ENCODE results near the gene ARHGAP30.
"Not testable (repeated sequence)": the region's sequence is repeated elsewhere in the genome, so short reads cannot be mapped to it uniquely, and the experiment has no call there.

The ARHGAP30 gene

GRCh38 chr1:161069731-161070270 is at the start of gene ARHGAP30:
ARHGAP30 (minus strand) TSS chr1:161069891; CDS start chr1:161069624, 267 bp downstream.
- DNase-seq = no peak

- DNase-seq = peak; percentile 66
These were observed 48.3 kb upstream of the ARHGAP30 start, which contains the start of the genes NIT1 and PFDN2 for GRCh38 chr1:161117759-161118581. NIT1 (plus strand) TSS chr1:161118105; CDS start chr1:161118177, 72 bp downstream. PFDN2 (minus strand) TSS chr1:161118037; CDS start chr1:161118026, 11 bp downstream.

GRCh38 chr1:161115961-161116360 is 46.3 kb upstream of the ARHGAP30 start:
- not testable (repeated sequence) for DNase-seq

GRCh38 chr1:161115132-161115711 is 45.5 kb upstream of the ARHGAP30 start:
- DNase-seq = no peak

- no peak for DNase-seq
These were observed 44.9 kb upstream of the ARHGAP30 start for GRCh38 chr1:161114556-161114955.

- DNase-seq = no peak
These were observed 44.2 kb upstream of the ARHGAP30 start for GRCh38 chr1:161113915-161114314.

GRCh38 chr1:161111527-161111926 is 41.8 kb upstream of the ARHGAP30 start:
- no peak for DNase-seq

GRCh38 chr1:161111117-161111516 is 41.4 kb upstream of the ARHGAP30 start:
- DNase-seq = no peak

GRCh38 chr1:161106431-161106830 is 36.7 kb upstream of the ARHGAP30 start:
- no peak for DNase-seq

GRCh38 chr1:161100556-161100955 is 30.9 kb upstream of the ARHGAP30 start:
- DNase-seq = no peak

GRCh38 chr1:161099090-161099802 is 29.6 kb upstream of the ARHGAP30 start:
- DNase-seq = no peak

- DNase-seq = peak; percentile 68
These were observed 28.7 kb upstream of the ARHGAP30 start, which contains the start of gene KLHDC9 for GRCh38 chr1:161098210-161099068. KLHDC9 (plus strand) TSS chr1:161098361; CDS start chr1:161098536, 175 bp downstream.

GRCh38 chr1:161096530-161096929 is 26.8 kb upstream of the ARHGAP30 start:
- DNase-seq = no peak

- DNase-seq = no peak
These were observed 26.3 kb upstream of the ARHGAP30 start for GRCh38 chr1:161096015-161096414.

- DNase-seq = no peak
These were observed 25.5 kb upstream of the ARHGAP30 start for GRCh38 chr1:161095230-161095629.

GRCh38 chr1:161094481-161094880 is 24.8 kb upstream of the ARHGAP30 start:
- no peak for DNase-seq

- no peak for DNase-seq
These were observed 22.9 kb upstream of the ARHGAP30 start for GRCh38 chr1:161092621-161093028.

GRCh38 chr1:161091796-161092507 is 22.3 kb upstream of the ARHGAP30 start:
- DNase-seq = no peak

GRCh38 chr1:161091093-161091492 is 21.4 kb upstream of the ARHGAP30 start:
- no peak for DNase-seq

GRCh38 chr1:161090617-161091016 is 20.9 kb upstream of the ARHGAP30 start:
- DNase-seq = no peak

GRCh38 chr1:161089938-161090337 is 20.2 kb upstream of the ARHGAP30 start:
- DNase-seq = no peak
